Left lobe of liver (tissue), 2 donors: Measurements from ENCODE around the gene ULBP2. TPM values are rescaled to one million over a fixed set of nuclear protein-coding genes. Genes with fewer than 3 reads are reported as not detected.
A peak's percentile ranks its signal among the peaks of the same experiment; 100 is the strongest.
"Not testable (repeated sequence)": the region's sequence is repeated elsewhere in the genome, so short reads cannot be mapped to it uniquely, and the experiment has no call there.

Experiments used
- ATAC-seq: fragments of 200-7000 bp; cut with Tn5 transposase; one replicate; pipeline ENCODE4 v1.9.1; 2020; ENCODE audit warnings: mild to moderate bottlenecking, moderate library complexity
- DNase-seq: peaks from one replicate; pipeline ENCODE4 v3.0.0-alpha.2; 2020; ENCODE audit warnings: low spot score
- total RNA-seq: library from RNA; stranded (reverse); gene quantifications from one replicate; pipeline ENCODE4 v1.2.1, GENCODE V29; 2021
- donor health status: DM: no; HTN: no; CAD: no; lungs with moderate emphysema.
- donor health status: DM: no; HTN: yes; CAD: no.

ULBP2 gene
- total RNA-seq, 1 donor from 2014 or later, result 0.18 TPM

DNA sequence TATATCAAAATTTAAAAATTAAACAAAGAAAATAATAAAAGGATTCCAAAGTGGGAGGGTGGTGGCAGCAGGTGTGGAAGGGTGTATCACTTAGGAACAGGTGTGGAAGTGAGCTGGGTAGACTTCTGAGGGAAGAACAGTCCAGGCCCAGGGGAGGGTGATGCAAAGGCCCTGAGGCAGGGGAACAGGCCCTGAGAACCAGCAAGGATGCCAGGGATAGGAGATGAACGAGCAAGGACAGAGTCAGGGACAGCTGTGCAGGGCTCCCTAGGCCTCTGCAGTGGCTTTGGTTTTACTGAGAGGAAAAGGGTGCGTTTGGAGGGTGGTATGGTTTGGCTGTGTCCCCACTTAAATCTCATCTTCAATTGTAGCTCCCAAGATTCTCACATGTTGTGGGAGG is 34.5 kb upstream of the ULBP2 start:
- ATAC-seq, result no peak
- peak; percentile 11 for DNase-seq

DNA sequence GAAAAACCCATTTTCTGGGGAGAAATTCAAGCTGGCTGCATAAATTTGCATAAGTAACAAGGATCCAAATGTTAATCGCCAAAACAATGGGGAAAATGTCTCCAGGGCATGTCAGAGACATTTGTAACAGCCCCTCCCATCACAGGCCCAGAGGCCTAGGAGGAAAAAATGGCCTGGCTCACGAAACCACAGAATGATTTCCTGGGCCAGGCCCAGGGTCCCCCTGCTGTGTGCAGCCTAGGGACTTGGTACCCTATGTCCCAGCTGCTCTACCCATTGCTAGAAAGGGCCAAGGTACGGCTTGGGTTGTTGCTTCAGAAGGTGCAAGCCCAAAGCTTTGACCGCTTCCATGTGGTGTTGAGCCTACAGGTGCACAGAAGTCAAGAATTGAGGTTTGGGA is 33.3 kb upstream of the ULBP2 start:
- peak; percentile 15 for DNase-seq
- ATAC-seq, result not testable (repeated sequence)

DNA sequence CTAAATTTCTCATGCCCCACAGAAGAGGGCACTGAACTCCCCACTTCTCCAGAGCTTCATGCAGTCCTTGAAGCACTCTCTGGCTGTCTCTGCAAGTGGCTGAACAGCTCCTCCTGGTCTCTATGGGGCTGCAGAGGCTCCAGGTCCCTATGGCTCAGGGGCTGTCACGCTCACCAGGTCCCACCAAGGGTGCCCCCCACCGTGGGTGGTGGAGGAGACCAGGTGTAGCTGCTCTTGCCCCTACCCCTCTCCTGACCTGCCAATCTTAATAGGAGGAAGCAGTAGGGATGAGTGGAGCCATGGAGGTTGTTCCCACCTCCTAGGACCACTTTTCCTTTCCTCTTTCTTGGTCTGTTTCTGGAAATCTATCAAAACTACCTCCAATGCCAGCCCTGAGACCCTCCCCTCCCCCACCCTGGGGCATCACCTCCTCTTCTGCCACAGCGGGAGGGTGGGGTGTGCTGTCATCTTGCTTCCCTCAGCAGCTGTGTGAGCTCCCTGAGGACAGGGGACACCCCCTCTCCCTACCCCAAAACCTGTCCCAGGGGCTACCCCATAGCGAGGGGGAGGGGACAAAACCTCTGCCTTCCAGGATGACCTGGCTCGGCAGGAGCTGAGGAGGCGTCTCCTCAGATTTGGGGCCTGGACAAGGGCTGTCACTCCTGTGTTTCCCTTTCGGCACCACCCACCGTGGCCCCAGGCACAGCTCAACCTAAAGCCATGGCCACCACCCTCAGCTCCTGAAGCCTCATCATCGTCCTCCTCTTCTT is 31.9 kb upstream of the ULBP2 start:
- DNase-seq, result no peak
- ATAC-seq, result no peak

DNA sequence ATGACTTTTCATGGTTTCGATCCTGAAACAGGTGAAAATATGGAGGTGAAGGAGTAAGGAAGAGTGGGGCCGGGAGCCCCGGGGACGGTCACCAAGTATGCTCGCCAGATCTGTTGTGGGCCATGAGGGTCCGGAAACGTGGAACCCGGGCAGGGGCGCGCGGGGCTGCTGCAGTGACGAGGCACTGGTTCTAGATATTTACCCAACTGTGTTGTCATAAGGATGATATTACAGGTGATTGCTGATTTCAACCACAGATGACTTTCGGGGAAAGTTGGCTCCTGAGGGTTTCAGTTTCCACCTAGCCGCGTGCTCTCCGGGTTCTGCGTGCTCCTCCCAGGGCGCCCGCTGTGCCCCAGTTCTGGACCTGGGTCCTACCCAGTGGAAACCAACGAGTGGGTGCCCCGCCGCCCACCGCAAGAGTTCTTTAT is 31.1 kb upstream of the ULBP2 start:
- ATAC-seq (no peak), DNase-seq (no peak)

DNA sequence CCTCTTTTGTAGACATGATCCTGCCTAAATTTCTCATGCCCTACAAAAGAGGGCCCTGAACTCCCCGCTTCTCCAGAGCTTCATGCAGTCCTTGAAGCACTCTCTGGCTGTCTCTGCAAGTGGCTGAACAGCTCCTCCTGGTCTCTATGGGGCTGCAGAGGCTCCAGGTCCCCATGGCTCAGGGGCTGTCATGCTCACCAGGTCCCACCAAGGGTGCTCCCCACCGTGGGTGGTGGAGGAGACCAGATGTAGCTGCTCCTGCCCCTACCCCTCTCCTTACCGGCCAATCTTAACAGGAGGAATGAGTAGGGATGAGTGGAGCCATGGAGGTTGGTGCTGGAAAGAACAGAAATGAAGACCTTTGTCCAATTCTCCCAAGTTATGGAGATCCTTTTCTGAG is 29.1 kb upstream of the ULBP2 start:
- not testable (repeated sequence) for ATAC-seq, DNase-seq

DNA sequence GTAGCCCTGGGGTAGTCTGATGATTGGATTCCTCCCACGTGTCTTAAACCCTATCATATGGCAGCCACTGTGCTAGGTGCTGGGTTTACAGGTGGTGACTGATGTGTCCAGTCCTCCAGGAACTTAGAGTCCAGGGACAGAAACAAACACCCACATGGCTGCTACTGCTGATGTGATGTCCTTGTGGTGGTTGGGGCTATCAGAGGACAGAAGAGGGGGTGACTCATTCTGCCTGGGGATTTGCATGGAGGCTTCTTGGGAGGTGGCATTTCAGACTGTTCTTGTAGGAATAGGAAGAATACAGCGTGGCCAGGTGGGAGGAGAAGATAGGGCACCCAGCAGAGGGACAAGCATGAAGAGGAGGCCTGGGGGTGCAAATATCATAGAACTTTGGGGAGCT is 28.7 kb upstream of the ULBP2 start:
- ATAC-seq (no peak), DNase-seq (no peak)

DNA sequence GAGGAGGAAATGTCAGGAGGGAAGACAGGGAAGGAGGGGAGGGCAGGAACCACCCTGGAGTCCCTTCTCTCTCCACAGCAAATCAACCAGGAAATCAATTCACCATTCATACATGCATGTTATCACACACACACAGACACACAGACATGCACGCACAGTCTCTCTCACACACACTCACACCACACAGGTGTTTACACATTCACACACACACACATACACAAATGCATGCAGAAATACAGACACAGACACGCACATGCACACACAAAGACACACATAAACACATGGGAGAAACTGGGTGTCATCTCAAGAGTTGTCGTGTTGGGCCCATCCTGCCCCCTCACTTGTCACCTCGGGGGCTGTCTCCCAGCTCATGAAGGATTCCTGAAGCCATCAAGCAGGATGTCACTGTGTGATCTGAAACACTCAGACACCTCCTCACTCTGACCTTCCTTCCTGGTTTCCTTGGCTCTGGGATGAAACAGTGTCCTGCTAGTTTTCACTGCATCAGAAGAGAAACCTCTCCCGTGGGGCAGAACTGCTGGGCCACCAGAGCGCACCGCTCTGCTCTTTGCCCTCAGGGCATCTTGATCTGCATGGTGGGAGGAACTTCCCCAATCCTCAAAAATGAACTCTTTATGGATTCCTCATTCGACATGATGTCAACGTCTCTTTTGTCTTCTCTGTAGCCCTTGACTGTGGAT is 28.1 kb upstream of the ULBP2 start:
- DNase-seq, result no peak
- ATAC-seq, result no peak

DNA sequence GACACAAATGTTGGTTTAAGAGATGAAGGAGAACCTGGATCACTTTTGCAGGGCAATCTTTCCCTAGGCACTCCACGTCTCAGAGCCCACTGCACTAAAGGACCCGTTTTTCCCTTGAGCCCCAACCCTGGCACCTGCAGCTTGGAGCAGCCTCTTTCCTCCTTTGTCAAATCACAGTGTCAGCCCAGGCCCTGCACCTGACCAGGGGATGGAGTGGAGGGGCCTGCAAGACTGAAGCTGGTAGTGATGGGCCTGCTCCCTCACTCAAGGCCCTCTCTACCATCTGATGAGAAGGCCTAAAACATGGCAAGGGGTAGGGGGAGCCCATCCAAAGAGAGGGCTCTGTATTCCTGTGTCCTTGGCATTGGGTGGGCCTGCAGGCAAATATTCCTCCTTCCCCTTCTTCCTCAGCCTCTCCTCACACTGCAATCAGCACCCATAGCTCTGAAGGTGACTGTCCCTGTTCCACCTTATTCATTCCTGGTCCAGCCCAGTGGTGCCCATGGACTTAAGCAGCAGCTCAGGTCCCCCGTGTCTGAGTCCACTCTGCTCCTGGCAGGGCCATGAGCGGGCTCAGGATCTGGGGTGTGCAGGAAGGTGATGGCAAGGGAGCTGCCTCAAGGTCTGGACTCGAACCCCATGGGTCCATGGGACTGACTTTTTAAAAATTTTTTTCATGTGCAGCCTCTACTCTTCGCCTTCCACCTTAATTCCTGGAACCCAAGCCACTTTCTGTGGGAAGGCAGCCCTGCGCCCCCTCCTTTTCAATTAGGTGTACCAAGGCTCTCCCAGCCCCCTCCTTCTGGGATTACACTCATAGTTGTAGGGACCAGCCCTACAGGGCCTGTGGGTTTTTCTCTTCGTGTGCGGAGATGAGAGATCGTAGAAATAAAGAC is 25.6 kb upstream of the ULBP2 start:
- no peak for DNase-seq
- no peak for ATAC-seq

DNA sequence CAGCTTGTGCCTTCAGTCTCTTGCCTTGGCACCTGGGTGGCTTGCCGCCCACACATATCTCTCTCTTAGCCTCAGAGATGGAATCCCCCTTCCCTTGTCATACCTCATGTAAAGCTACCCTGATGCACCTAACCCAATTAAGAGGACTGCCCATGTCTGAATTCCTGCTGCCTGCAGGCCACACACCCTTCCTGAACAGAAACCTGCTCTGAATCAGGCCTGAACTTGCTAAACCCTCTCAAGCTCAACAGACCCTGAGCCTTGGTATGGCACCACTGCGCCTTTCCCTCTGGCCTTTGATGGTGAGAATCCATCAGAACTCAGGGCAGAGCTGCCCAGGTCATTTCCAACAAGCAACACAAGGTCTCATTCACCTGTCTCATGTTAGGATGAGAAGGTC is 24.1 kb upstream of the ULBP2 start:
- DNase-seq (no peak), ATAC-seq (no peak)

DNA sequence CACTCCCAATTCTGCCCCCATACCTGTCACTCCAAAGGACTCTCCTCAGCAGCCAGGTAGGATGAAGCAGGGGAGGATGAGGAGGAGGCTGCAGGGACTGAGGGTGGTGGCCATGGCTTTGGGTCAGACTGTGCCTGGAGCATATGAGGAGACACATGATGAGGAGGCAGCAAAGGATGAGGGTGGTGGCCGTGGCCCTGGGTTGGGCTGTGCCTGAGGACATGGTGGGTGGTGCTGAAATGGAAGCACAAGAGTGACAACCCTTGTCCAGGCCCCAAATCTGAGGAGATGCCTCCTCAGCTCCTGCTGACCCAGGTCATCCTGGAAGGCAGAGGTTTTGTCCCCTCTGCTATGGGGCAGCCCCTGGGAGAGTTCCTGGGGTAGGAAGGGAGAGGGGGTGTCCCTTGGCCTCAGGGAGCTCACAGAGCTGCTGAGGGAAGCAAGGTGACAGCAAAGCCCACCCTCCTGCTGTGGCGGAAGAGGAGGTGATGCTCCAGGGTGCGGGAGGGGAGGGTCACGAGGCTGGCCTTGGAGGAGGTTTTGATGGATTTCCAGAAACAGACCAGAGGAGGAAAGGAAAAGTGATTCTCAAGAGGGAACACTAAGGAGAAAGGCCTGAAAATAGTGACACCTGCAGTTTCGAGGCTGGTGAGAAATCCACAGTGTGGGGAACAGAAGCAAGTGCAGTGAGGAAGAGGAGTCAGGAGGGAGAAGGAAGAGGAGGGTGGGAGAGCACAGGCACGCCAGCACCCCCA is 23.5 kb upstream of the ULBP2 start:
- DNase-seq (no peak), ATAC-seq (no peak)

DNA sequence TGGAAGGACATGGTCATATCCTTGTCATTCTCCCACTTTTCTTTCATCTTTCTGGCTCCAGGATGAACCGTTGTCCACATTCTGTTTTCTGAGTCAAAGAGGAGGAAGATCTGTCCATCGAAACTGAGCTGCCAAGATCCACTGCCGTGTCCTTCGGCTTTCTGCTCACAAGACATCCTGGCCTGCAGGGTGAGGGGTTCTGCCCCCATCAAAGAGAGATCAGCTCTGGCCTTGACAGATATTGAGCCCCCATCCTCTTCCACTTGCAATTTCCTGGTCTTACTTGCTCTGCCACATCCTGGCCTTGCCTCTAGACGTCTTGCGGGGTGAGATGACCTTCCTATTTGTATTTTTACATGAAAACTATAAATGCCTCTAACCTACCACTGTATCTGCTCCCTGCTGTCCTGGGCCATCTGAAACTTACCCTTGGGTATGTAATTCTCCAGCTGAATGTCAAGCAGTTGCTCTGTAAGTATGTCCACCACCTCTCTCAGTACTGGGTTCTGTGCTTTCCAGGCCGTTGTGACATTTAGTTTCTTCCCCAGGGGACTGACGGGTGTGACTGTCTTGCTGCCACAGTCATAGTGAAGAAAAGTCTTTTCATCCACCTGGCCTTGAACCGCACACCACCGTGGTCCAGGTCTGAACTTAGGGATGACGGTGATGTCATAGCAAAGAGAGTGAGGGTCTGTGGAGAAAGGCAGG is 22.5 kb upstream of the ULBP2 start:
- not testable (repeated sequence) for ATAC-seq, DNase-seq

DNA sequence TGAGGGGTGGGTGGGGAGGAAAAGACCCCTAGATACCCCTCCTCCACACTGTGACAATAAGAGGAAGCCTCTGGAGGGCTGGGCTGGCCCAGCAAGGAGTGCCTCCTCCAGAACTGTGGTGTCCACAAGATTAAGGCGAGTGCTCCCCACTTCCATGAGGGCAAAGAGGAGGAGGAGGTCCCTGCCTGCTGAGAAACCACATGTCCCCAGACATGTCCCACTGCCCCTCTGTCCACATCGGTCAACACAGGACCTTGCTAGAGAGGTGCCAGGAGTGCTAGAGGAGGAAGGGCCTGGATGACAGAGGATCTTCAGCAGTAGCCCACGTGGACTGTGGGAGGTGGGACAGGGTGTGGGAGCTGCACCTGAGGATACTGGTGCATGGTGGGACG is 22.0 kb upstream of the ULBP2 start:
- DNase-seq (peak; percentile 29), ATAC-seq (no peak)

DNA sequence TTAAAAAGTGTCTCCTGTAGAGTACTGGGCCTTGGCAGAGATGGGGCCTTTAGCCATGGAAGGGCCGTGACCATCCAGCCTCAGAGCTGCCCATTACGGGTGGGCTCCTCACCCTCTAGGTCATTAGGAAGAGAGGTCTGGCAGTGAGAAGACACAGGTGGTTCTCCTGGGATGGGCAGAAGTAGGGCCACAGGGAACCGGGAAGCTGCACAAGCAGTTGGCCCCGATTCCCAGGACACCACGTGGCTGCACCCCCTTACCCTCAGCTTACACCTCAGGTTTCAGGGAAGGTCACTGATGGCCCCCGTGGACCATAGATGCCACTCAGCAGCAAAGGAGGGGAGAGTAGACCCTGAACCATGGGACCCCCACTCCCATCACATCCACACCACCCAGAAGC is 20.5 kb upstream of the ULBP2 start:
- ATAC-seq (no peak), DNase-seq (no peak)

DNA sequence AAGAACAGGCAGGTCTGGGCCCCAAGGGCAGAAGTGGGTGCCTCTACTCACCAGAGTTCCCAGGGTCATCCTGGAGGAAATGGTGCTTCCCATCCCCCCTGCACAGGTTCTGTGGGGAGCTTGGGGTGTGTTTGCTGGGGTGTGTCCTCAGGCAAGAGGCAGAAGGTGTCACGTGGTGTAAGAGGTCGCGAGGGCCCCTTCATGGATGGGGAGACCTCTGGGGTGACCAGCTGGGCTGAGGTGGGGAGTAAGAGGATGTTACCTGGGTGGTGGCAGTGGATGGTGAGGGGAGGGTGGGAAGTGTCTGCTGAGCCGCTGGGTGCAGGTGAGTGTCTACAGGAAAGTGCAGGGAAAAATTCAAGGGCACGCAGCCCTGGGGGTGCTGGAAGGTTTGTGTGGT is 19.7 kb upstream of the ULBP2 start:
- DNase-seq, ATAC-seq: not testable (repeated sequence)

DNA sequence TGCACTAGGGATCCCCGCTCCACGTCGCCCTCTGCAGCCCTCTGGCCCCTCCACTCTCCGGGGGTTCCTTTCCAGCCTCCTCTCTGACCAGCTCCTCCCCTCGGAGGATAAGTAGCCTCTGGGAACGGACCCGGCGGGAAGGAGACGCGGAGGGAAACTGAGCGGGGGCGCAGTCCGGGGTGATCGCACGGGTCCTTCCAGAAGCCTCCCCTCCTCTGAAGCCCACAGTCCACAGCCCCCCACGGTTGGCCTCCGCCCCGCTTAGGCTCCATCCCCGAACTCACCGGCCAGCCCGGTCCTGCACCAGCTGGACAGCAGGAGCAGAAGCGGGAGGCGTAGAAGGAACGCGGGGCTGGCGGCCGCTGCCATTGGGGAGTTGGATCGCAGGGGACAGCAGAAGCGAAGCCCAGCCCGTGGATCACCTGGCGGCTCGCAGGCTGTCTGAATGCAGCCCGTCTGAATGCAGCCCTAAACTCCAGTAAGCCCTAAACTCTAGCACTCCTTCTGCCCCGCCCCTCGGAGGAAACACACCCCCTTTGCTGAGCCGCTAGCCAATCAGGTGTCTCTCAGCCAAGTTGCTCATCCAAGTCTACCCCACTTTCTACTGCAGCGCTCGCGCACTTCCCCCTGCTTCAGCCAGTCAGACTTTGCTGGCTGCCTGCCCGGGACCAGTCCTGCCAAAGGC is 19.0 kb upstream of the ULBP2 start, which contains the start of gene RAET1G:
TSS of gene RAET1G (minus strand) at position 480 of the 685 bp plus-strand sequence. CDS start at position 369, 111 bp downstream.
- ATAC-seq, result peak; percentile 82
- DNase-seq, result peak; percentile 84

DNA sequence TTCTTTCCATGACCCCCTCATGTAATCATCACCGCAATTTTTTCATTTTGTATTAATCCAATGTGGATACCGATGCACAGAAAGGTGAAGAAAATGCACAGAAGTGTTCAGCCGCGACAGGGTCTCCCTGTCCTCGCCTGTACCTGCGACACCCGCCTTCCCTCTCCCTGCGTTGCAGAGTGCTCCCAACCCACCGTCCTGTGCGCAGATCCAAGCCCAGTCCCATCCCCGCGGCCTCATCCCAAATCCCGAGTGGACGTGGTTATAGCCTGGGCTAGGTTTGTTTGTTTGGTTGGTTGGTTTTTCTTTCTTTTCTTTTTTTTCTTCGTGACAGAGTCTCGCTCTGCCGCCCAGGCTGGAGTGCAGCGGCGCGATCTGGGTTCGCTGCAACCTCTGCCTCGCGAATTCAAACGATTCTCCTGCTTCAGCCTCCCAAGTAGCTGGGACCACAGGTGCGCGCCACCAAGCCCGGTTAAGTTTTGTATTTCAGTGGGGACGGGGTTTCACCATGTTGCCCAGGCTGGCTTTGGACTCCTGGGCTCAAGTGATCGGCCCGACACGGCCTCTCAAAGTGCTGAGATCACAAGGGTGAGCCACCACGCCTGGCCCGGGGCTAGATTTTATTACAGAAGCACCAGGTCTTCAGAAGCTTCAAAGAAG is 18.4 kb upstream of the ULBP2 start:
- ATAC-seq (no peak), DNase-seq (no peak)

DNA sequence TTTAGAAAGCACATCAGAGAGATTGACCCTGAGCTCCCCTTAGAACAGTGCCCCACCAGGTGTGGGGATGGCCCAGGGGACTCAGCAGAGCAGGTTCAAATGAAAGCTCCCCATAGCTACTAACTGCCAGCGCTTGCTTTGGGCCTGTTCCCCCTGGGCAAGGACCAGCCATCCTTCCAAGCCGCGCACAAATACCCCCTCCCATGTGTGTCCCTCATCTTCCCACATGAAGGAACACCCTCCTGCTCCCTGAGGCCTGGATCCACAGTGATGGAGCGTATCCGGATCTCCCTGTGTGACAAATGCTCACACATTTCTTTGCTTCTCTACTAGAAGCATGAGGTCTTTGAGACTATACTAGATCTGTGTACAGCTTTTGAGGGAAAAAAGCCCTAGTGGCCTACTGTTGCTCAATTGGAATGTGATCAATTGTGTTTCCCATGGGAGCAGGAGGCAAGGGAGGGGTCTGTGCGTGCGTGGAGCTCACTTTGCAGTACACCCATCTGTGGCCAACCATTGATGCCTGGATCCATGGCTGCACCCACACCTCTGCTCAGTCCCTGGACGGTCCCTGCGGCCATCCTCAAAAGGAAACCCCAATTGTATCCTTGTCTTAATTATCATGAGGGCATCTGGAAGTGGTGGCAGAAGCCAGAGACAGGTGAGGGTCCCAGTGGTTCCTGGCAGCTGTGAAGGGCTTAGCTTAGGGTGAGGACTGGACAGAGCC is 17.4 kb upstream of the ULBP2 start:
- no peak for ATAC-seq

DNA sequence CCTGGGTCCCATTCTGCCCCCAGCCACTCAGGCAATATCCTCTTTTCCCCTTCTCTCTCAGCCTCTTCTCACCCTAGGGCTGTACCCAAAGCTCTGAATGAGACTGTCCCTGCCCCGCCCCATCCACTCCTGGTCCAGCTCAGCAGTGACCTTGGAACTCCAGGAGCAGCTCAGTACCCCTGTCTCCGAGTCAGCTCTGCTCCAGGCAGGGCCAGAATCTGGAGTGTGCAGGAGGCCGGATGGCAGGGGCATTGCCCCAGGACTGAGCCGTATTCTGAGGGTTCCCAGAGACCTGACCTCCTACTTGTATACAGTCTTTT is 16.9 kb upstream of the ULBP2 start:
- DNase-seq (no peak), ATAC-seq (no peak)

More for the DNA sequence above, 17.4 kb upstream of the ULBP2 start:
- no peak for DNase-seq
